Inferior parietal cortex (tissue), 1 donor: ENCODE data around the gene SRF.
"Not testable (repeated sequence)": the region's sequence is repeated elsewhere in the genome, so short reads cannot be mapped to it uniquely, and the experiment has no call there.

ENCODE experiments used
- DNase-seq: peaks from one replicate; pipeline ENCODE4 v3.0.0-alpha.2; 2016; ENCODE audit errors: extremely low spot score

The SRF gene

GRCh38 chr6:43170931-43171706 is at the start of gene SRF:
SRF (plus strand) TSS chr6:43171269; CDS start chr6:43171657, 388 bp downstream.
- peak; percentile 99 for DNase-seq

GRCh38 chr6:43122146-43122545 is 48.9 kb upstream of the SRF start:
- DNase-seq, result no peak

GRCh38 chr6:43123461-43124314 is 47.4 kb upstream of the SRF start:
- DNase-seq, result no peak

GRCh38 chr6:43124481-43124880 is 46.6 kb upstream of the SRF start:
- no peak for DNase-seq

- DNase-seq, result no peak
Measured at GRCh38 chr6:43125119-43125518, 46.0 kb upstream of the SRF start.

GRCh38 chr6:43125555-43125954 is 45.5 kb upstream of the SRF start:
- no peak for DNase-seq

- no peak for DNase-seq
Measured at GRCh38 chr6:43127180-43127579, 43.9 kb upstream of the SRF start.

- DNase-seq, result no peak
Measured at GRCh38 chr6:43127877-43128276, 43.2 kb upstream of the SRF start.

GRCh38 chr6:43128926-43129325 is 42.1 kb upstream of the SRF start:
- DNase-seq, result no peak

- no peak for DNase-seq
Measured at GRCh38 chr6:43129434-43130194, 41.5 kb upstream of the SRF start.

- DNase-seq, result no peak
Measured at GRCh38 chr6:43130429-43130828, 40.6 kb upstream of the SRF start.

- not testable (repeated sequence) for DNase-seq
Measured at GRCh38 chr6:43131379-43131778, 39.7 kb upstream of the SRF start.

- DNase-seq, result no peak
Measured at GRCh38 chr6:43138267-43138666, 32.8 kb upstream of the SRF start.

- DNase-seq, result not testable (repeated sequence)
Measured at GRCh38 chr6:43139973-43140372, 31.1 kb upstream of the SRF start.

- DNase-seq, result no peak
Measured at GRCh38 chr6:43141644-43142043, 29.4 kb upstream of the SRF start.

GRCh38 chr6:43142101-43142500 is 29.0 kb upstream of the SRF start:
- no peak for DNase-seq

GRCh38 chr6:43143235-43144128 is 27.6 kb upstream of the SRF start:
- DNase-seq, result peak; percentile 85

GRCh38 chr6:43144879-43145278 is 26.2 kb upstream of the SRF start:
- no peak for DNase-seq

GRCh38 chr6:43146261-43146660 is 24.8 kb upstream of the SRF start:
- no peak for DNase-seq

GRCh38 chr6:43146709-43147688 is 24.1 kb upstream of the SRF start:
- no peak for DNase-seq
